T-helper 1 cell (primary cell): ENCODE measurements around the gene PARK7.

ENCODE experiments used
- DNase-seq, 5 donors: peaks; one replicate each; pipeline ENCODE4 v3.0.0-alpha.2; 2012 to 2020

Gene PARK7

DNA sequence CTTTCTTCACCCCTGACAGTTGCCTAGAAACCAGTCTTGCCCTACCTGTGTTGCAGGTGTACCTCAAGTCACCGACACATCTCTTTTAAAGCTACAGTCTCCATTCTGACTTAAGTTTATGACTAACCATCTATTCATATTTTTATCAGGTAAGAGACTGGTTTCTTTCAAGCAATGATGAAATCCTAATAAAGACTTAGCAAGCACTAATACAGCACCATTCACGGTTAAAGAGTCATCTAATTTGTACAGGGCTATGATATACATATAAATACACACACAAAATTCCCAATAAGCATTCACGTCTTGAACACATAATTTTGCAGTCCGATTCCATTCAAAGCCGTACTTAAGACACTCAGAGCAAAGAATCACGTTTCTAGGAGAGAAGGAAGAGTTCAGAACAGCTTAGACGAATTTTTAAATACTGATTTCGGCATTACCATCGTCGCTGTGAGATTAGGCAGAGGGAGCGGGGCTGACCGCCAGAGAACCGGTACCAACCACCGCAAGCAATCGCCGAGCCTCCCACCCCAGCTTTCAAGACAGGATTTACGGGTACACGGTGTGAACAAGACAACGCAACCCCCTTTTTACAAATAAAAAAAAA, 63.7 kb downstream of the PARK7 start:
- no peak for DNase-seq

DNA sequence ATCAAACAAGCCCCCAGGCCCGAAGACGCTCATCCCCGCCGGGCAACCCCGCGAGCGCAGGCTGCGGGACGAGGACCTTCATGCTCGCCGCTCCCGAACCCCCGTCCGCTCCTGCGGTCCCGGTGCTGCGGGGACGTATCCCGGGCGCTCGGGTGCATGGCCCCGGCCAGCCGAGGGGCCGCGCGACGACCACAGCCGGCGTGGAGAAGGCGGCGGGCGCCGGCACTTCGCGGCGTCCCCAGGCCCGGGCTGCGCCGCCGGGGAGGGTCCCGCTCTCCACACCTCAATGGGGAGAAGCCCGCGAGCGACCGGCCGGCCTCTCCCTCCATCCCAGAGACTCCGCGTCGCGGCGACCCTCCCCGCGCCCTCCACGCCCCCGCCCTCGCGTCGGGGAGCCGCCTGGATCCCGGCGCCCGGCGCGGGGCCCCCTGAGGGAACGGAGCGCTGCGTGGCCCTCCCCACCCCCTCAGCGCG, 64.2 kb downstream of the PARK7 start:
- DNase-seq = no peak

DNA sequence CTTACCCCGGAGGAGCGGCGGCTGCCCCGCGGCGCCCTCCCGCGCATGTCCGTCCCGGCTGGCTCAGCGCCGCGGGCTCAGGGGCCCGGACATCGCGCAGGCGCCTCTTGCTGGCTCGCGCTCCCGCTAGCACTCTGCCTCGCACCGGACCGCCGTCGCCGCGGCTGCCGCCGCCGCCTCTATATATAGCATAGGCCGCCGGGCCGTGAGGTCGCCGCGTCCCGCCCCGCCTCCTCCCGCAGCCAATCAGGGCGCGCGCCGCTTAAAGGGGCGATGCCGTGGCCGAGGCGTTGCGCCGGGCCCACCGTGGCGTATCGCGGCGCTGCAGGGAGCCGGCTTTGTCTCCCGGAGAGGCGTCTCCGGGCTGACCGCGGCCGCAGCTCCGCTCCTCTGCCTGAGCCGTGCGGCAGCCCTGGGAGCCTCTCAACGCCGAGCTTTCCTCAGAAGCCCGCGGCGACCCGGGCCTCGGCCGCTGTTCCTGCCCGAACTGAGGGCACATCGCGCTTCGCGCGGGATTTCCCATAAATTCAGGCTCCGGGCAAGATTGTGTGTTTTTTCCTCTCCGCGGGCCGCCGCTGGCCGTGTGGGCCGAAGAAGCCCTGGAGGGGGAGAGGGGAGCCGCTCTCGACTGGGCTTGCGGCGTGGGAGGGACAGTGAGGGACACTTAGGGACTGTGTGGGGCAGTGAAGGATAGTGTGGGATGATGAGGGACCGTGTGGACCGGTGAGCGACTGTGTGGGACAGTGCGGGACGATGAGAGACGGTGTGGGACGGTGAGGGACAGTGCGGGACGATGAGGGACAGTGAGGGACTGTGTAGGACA, 64.9 kb downstream of the PARK7 start, which contains the start of gene ERRFI1:
TSS of gene ERRFI1 (minus strand) at position 157 of the 823 bp plus-strand sequence. CDS start 10,690 bp downstream, outside the sequence.
- peak; percentile 73 to 90 (median 80) for DNase-seq

DNA sequence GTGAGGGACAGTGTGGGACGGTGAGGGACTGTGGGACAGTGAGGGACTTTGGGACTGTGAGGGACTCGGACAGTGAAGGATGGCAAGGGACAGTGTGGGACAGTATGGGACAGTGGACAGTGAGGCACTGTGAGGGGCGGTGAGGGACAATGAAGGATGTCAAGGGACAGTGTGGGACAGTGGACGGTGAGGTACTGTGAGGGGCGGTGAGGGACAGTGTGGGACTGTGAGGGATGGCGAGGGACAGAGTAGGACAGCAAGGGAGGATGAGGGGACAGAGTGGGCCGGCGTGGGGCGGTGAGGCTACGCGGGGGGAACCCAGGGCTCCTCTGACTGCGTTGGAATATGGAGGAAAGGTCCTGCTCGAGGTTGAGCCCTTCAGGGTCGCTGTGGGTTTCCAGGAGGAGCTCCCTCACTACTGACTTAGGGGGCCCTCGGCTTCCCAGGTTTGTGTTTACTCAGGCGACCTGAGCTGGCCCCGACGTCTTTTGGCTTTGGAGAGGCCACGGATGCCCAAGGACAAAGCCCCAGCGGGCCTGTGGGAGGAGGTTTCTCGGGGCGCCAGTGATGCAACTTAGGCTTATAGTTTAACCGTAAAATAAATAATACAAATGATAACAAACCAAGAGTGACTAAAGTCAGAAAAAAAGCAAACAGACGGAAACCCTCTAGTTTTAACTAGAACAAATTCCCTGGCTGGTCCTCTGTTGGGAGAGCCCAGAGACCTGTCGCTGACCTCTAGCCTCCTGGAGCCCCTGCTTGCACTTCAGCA, 65.7 kb downstream of the PARK7 start:
- no peak for DNase-seq

DNA sequence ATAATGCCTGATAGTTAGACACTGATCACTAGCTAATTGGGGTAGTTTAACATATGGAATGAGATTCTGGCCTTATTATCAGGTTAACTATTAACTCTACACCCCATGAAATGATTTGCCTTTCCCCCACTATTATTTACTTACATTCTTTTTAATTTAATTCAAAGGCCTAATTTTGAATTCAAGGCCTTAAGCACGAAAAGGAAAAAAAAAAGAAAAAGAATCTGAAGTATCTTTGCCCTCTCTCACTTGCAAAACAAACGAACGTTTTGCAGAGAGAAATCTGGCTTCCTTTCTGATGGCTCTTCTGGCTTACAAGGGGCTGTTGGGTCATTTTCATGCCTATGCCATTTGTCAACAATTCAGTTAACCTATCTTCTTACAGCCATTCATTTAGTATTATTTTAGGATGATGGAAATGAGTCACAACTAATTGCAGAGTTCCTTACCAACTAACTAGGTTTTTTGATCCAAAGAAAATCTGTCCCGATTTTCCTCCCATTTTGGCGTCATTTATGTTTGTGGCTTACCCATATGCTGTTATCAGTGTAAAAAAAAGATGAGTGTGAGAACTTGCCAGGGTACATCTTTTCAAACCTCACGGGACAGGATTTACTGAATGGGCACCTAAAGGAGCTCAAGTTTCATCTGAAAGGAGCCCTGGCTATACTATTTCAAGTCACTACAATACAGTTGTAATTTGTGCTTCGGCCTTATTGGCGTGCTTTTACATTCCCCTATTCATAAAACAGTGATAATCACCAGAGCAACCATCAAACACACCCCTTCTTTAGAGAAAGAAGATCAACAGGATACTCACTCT, 66.4 kb downstream of the PARK7 start:
- no peak for DNase-seq

DNA sequence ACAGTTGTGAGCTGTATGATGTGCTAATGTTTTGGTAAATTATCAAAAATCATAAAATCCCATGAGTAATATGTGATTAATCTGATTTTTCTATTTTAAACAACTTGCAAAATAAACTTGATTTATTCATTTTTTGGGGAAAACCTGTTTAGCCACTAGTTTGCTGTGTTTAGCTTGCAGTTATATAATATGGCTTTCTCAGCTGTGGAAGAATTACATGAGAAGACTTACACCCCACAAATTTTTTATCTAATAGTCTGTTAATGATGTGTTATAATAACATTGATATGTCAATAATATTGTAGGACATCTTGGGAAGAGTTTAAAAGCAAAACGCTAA, 67.0 kb downstream of the PARK7 start:
- no peak for DNase-seq

DNA sequence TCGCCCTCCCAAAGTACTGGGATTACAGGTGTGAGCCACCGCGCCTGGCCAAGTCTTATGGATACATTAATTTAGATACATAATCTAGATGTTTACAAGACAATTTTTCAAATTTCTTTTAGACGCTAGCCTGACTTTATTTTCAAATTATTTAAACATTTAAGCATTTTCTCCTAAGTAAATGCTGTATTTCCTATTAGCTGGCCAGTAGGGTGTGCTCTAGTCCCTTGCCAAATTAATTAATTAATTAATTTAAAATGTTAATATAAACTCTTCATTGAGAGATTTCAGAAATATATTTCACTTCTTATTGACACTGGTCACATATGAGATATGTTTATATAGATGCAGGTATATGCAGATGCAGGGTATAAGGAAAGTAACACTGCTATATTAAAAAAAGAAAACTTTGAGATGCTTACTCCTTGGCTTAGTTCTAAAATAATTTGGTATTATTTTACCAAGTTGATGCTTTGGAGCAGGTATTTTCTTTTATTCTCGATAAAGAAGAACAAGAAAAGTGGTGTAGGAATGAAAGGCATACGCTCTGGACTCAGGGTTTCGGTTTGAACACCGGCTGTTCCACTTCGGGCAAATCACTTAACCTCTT, 69.8 kb downstream of the PARK7 start:
- peak in 3 of 5 donors; percentile 6 to 26 (median 19) for DNase-seq

DNA sequence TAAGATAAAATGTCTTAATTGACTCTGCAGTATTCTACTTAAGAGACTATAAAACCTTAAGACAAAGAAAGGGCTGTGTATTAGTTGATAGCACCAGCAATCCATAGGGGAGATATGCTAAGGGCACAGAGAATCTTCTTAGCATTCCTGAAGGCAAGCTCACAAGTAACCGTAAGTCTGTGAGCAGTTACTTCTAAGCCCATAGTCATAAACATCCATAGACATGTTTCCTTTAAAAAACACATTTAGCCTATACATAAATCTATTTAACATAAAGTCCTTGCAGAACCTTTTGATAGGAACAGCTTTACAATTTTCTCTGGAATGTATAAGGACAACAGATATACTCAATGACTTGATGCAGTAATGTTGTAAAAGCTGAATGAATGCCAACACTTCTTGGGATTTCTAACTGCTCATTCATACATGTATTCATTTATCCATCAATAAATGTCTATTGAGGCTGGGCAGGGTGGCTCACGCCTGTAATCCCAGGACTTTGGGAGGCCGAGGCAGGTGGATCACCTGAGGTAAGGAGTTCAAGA, 70.9 kb downstream of the PARK7 start:
- DNase-seq = no peak

DNA sequence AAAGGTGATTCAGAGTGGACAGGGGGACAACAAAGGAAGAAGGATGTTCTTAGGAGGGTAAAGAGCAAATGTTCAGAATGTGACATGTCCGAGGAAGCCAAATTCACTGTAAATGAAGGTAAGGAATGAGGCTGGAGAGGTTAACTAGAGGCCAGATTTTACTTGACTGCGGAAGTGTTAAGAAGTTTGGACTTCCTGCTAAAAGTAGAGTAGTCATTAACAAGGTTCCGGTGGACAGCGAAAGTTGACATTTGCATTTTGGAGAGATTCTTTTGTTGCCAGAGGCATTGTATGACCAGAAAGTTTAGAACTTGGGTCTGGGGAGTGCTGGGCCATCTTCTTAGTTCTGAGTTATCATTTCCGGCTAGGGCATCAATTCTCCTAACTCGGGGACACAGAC, 71.8 kb downstream of the PARK7 start:
- DNase-seq = no peak
